Ovary (tissue), 9 donors: Measurements from ENCODE around the gene ELAVL3. TPM values are rescaled to one million over a fixed set of nuclear protein-coding genes. Genes with fewer than 3 reads are reported as not detected.

Experiments
- DNase-seq, 5 donors: peaks; one replicate each; pipeline ENCODE4 v3.0.0-alpha.2; 2019 to 2020
- H3K27ac ChIP-seq, 2 donors: fragments of 200-600 bp; one replicate each; pipeline versions ENCODE4 v1.5.1 to v1.8.0; 2019 to 2022
- H3K27me3 ChIP-seq: fragments of 200-600 bp; one replicate; pipeline ENCODE4 v1.8.0; 2022
- H3K36me3 ChIP-seq: fragments of 200-600 bp; sonication (generic); one replicate; pipeline ENCODE4 v1.5.1; 2019
- H3K4me1 ChIP-seq: one replicate; pipeline ENCODE4 v1.8.1; 2013; ENCODE audit warnings: mild to moderate bottlenecking, moderate library complexity; ENCODE audit not compliant: insufficient read depth
- H3K4me3 ChIP-seq: fragments of 200-600 bp; sonication (generic); one replicate; pipeline ENCODE4 v1.5.1; 2017
- H3K9me3 ChIP-seq, 2 donors: fragments of 200-600 bp in 1 of 2; sonication (generic) in 1 of 2; one replicate each; pipeline versions ENCODE4 v1.5.1 to v1.8.1; 2013 to 2019; ENCODE audit warnings: mild to moderate bottlenecking in 1 of 2, moderate library complexity in 1 of 2
- EP300 ChIP-seq: sonication (generic); formaldehyde crosslinking; IDR thresholded peaks from one replicate; pipeline ENCODE4 v1.6.1; 2017; ENCODE audit warnings: antibody characterized with exemption
- POLR2A ChIP-seq: fragments of 450-650 bp; IDR thresholded peaks from one replicate; pipeline ENCODE4 v1.6.1; 2017; ENCODE audit warnings: antibody characterized with exemption, mild to moderate bottlenecking, moderate library complexity
- WGBS, 3 donors: extraction: QIAGEN DNeasy Blood & Tissue Kit in 1 of 3; methylation state at CpG; one replicate each; pipeline versions ENCODE4 v1.1.5 to v1.1.7; 2013 to 2017; 5-methylcytosine and 5-hydroxymethylcytosine counted together
- intact Hi-C, 4 donors: fragments of 100-400 bp; cut with DNase I; formaldehyde crosslinking; loops; one replicate each; pipeline versions ENCODE4 v1.11.0 to v1.15.1; 2022 to 2023
- polyA plus RNA-seq, 2 donors: library from polyadenylated mRNA; stranded (reverse); fragments of 200-250 nt in 1 of 2; fragments of 350-450 nt in 1 of 2; fragmentation: Illumina TruSeq in 1 of 2; extraction: RNeasy Lipid Tissue Mini Kit (QIAGEN cat#74804) in 1 of 2; gene quantifications; one replicate each; pipeline ENCODE4 v1.2.3, GENCODE V29; 2013 to 2014
- total RNA-seq, 7 donors: library from RNA; depleted of rRNA in 2 of 7; stranded (reverse); fragments of >200 nt in 2 of 7; fragmentation: NEBNext Ultra II Directional in 3 of 7; extraction: Animal tissue kit (Norgen Biotek cat#: 25700) in 3 of 7; gene quantifications; one replicate each; pipeline versions ENCODE4 v1.1.0 to v1.2.4, GENCODE V29; 2016 to 2023
- TF ChIP-seq, protein P1 (sequence below), 3 donors: fragments of 450-650 bp in 2 of 3; fragments of 200-600 bp in 1 of 3; IDR thresholded peaks; one replicate each; pipeline versions ENCODE4 v1.5.1 to v1.8.0; 2016 to 2022; ENCODE audit warnings: antibody characterized with exemption in 3 of 3, mild to moderate bottlenecking in 1 of 3
- donor health status: DM: no; HTN: no; CAD: no; lungs with moderate emphysema.
- donor health status: DM: no; HTN: no; CAD: no.
- donor health status: Bipolar disorder and iron deficiency.
- donor health status: DM: yes; HTN: yes; CAD: no.
- donor health status: DM: no; HTN: no; CAD: no.
- donor health status: DM: yes; HTN: yes; CAD: no.

Gene ELAVL3
- total and polyA plus RNA-seq, 9 donors: not detected

DNA sequence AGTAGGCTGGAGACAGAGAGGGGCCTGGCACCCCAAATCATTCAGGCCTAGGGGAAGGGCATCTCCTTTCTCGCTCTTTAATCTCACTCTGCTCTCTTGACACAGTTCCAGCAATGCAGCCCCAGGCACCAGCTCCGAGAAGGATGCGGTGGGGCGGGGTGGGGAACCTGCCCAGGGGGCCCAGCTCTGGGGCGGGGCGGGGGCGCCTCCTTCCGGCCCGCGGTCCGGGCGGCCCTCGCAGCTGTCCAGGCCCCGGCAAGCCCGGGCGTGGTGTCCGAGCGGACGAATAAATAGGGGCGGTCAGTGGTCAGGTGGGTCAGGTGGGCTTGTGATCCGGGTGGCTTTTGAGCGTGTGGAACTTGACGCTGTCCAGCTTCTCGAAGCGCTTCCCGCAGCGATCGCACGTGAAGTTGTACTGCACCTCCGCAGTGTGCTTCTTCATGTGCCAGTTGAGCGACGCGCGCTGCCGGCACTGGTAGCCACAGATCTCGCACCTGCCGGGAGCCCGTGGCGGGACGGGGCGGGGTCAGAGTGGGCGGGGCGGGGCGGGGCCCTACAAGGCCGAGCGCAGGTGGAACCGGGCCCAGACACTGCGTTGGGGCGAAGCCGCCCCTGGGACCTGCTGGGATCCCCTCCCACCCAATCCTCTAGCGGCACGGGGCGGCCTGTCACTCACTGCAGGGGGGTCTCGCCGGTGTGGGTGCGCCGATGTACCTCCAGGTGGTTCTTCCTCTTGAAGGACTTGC, 2.7 kb upstream of the ELAVL3 start:
- WGBS, 3 donors: 71 to 75% (median 74%) methylated on average over 46 to 57 of the region's 57 CpGs
- H3K4me1 ChIP-seq: peaks cover 11% of the 10 kb centered on the region
- TF ChIP-seq POLR2A (no peak), EP300 (no peak)
- TF ChIP-seq, protein P1, sequence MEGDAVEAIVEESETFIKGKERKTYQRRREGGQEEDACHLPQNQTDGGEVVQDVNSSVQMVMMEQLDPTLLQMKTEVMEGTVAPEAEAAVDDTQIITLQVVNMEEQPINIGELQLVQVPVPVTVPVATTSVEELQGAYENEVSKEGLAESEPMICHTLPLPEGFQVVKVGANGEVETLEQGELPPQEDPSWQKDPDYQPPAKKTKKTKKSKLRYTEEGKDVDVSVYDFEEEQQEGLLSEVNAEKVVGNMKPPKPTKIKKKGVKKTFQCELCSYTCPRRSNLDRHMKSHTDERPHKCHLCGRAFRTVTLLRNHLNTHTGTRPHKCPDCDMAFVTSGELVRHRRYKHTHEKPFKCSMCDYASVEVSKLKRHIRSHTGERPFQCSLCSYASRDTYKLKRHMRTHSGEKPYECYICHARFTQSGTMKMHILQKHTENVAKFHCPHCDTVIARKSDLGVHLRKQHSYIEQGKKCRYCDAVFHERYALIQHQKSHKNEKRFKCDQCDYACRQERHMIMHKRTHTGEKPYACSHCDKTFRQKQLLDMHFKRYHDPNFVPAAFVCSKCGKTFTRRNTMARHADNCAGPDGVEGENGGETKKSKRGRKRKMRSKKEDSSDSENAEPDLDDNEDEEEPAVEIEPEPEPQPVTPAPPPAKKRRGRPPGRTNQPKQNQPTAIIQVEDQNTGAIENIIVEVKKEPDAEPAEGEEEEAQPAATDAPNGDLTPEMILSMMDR (IDR thresholded peaks at IDR 0.05): no peak
- intact Hi-C loops: loop anchor here in 3 of 4 donors (2.0 to 10.0 kb wide), 3 partner anchors 99 to 189 kb away; partner anchors contain the start of genes EPOR (in 1 of the 3) and TSPAN16 (in 1 of the 3)
- H3K9me3 ChIP-seq: no peaks in the 10 kb centered on the region
- H3K36me3 ChIP-seq: no peaks in the 10 kb centered on the region
- H3K4me3 ChIP-seq: no peak overlapping the region
- DNase-seq: no peak
- no peak overlapping the region for H3K27ac ChIP-seq
- H3K27me3 ChIP-seq: peaks cover 11% of the 10 kb centered on the region

DNA sequence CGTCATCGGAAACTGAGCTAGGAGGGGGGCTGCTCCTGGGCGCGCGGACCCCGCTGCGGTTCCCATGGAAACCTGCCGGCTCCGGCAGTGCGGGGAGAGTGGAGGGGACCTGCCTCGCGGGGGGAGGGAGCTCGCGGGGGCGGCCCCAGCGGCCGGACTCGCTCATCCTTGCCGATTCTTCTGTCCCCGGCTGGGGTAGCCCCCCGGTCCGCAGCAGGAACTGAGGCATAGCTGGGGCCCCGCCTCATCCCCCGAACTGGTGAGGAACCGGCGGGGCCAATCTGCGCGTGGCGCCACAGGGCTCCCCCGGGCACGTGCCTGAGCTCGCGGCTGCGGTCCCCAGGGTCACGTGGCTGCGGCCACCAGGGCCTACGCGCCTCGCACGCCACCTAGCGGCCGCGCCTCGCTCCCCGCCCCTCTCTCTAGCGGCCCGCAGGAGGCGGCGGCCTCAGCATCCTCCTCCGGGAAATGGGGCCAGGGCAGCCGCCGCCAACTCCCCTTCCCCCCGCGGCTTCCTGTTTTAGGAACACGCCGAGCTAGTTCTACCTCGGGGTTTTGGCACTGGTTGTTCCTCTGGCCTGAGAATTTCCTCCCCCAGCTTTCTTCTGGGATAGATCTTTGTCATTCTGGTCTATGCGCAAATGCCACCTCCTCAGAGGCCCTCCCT, 1.7 kb upstream of the ELAVL3 start:
- intact Hi-C loops: loop anchor here in 3 of 4 donors (2.0 to 10.0 kb wide), 3 partner anchors 98 to 188 kb away; partner anchors contain the start of genes EPOR (in 1 of the 3) and TSPAN16 (in 1 of the 3)
- Histone ChIP-seq H3K36me3 (no peaks in the 10 kb centered on the region), H3K4me1 (peaks cover 11% of the 10 kb centered on the region), H3K27me3 (peaks cover 11% of the 10 kb centered on the region), H3K27ac (no peak overlapping the region), H3K9me3 (no peaks in the 10 kb centered on the region), H3K4me3 (no peak overlapping the region)
- peak; percentile 67 to 85 (median 75) for DNase-seq
- WGBS, 3 donors: 2% methylated on average over 39 to 58 of the region's 58 CpGs
- no peak for TF ChIP-seq POLR2A
- TF ChIP-seq, protein P1 (IDR thresholded peaks at IDR 0.05): peak; percentile 81 to 97 (median 94)
- no peak for TF ChIP-seq EP300

DNA sequence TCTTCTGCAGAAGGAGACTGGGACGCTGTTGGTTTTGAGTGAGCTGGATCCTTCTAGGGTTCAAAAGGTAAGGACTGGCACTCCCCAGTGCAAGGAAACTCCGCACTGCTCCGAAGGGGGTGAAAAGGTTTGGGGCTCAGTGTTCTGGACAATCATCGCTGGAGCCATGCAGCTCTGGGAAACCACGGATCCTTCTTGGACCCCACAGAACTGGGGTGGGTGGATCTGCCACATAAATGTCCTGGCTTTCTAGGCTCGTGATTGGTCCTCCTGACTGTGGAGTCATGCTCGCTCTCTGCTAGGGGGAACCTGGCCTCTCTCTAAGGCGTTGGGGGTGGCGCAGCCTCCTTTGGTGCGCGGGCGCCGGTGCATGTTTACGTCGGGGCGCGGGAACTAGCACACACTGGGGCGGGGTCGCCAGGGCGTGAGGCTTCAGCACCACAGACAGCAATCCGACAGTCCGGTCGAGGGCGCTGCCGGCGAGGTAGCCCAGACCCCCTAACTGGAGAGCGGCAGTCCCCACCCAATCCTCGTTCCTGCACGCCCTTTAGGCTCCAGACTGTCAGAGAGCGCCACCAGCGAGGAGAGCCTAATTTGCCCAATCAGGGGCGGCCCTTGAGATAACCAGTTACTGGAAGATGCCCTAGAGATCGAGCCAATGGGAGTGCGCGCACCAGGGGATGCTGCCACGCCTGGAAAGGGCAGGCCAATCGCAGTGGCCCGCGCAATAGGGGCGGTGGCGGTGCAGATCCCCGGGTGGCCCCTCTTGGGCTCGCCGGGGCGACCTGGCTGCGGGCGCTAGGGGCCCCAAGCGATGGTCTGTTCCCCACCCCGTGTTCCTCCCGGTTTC, 913 bp upstream of the ELAVL3 start:
- WGBS, 3 donors: 3 to 4% (median 4%) methylated on average over 45 to 50 of the region's 50 CpGs
- Histone ChIP-seq H3K36me3 (no peaks in the 10 kb centered on the region), H3K4me3 (no peak overlapping the region), H3K27me3 (peaks cover 11% of the 10 kb centered on the region), H3K9me3 (no peaks in the 10 kb centered on the region), H3K27ac (no peak overlapping the region), H3K4me1 (peaks cover 11% of the 10 kb centered on the region)
- intact Hi-C loops: loop anchor here in 3 of 4 donors (2.0 to 10.0 kb wide), 3 partner anchors 97 to 187 kb away; partner anchors contain the start of genes EPOR (in 1 of the 3) and TSPAN16 (in 1 of the 3)
- DNase-seq: peak in 2 of 5 donors; percentile 46 to 63
- TF ChIP-seq, protein P1 (IDR thresholded peaks at IDR 0.05): no peak
